HG03196 (cell line): ENCODE results near the gene FGF14.

Experiments
- ATAC-seq: cut with Tn5 transposase; IDR thresholded peaks from one replicate; pipeline ENCODE4 v1.9.1; 2021; ENCODE audit not compliant: unreplicated experiment

Gene FGF14

DNA sequence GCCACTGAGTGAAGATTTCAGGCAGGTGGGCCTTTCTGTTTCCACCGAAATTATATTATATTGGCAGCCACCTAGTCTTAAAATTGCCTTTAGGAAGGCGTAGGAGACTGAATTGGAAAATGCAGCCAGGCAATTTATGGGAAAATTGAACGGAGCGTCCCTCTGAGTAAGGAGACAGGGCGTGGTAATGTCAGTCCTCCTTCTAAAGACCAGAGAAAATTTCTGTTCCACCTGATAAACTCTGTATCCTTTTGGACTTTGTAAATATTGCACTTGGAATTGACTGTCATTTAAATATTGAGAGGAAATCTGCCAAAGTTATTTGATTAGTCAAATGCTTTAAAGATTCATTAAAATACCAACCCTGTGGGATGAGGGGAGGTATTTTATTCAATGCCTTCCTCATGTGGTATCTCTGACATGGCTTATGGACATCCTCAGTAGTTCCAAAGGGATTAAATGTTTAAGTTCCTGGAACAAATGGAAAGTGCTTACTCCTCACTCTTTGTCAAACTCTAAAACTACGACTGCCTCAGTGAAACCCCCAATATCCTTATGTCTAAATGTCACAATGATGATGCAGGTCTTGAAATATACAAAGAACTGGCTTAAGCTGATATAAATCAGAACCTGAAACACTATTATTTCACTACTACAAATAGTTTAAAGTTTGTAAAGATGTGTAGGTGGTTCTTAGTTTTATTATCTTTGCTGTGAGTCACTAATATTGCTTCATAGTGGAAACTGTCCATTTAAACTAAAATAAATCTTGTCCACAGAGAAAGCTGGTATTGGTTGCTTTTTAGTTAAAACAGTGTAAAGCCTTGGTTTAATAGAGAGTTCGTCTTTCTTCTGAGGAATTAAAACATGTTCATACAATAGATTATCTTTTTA, 203.2 kb downstream of the FGF14 start:
- ATAC-seq: no peak

DNA sequence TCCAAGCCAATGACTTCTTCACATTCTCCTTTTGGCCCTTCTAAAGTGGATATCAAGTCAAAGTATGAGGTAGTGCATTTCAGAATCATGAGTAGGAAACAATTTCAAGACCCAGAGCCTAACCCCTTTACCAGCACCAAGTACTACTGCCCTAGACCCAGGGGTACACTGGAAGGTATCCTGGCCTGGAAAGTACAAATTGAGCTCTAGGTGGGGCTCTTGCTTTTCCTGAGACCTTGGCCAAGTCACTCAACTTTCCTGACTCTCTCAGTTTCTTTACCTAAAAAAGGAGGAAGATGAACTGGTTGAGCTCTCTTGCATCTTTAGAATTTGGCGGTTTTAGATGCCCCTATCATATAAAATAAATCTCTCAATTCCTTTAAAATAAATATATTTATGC, 204.7 kb downstream of the FGF14 start:
- no peak for ATAC-seq

GRCh38 chr13:102195566-102196462, 206.0 kb downstream of the FGF14 start:
- no peak for ATAC-seq

- no peak for ATAC-seq
These were observed 209.0 kb downstream of the FGF14 start for GRCh38 chr13:102192858-102193257.

- no peak for ATAC-seq
These were observed 209.8 kb downstream of the FGF14 start for GRCh38 chr13:102191951-102192502.

DNA sequence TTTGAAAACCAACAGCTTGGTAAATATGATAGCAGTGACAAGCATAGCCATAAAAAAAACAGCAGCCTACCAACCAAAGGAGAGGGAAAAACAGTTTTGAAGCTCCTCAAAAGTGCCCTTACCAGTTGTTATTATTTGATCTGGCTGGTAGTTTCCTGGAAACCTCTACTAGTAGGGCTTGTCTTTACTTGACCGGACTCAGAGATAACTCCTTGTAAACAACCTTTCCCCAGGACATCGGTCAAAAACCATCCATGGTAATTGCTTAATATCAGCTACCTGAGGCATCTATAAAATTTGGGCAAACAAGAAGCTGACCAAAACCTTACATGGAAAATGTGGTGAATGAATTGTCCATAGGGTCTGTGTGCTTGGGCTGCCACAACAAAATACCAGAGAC, 210.9 kb downstream of the FGF14 start:
- no peak for ATAC-seq

- ATAC-seq: no peak
These were observed 214.5 kb downstream of the FGF14 start for GRCh38 chr13:102187313-102187712.

- no peak for ATAC-seq
These were observed 216.4 kb downstream of the FGF14 start for GRCh38 chr13:102185375-102185984.

DNA sequence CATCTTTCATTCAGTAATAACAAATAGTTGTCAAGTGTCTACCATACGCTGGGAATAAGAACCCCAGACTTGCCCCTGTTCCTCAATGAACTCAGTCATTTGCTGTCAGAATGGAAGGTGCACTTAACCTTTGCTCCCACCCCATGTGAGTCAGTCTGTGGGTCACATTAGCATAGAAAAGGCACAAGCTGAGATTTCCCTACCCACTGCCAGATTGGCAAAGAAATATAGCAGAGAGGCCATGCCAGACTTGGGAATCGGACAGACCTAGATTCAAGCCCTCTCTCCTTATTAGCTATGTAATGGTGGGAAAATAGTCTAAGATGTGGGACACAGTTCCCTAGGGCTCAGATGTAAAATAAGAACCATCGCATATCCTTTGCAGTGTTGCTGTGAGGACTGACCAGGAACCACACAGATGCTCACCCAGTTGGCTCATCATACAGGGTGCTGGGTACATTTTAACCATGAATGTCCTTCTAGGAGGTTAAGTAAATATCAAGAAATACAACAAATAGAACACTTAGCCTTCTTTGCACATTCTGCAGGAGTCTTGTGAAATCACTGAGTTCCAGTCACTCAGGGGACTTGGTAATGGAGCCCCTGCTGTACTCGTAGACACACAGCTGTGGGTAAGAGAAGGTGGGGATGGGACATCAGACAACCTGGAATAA, 218.2 kb downstream of the FGF14 start:
- no peak for ATAC-seq

DNA sequence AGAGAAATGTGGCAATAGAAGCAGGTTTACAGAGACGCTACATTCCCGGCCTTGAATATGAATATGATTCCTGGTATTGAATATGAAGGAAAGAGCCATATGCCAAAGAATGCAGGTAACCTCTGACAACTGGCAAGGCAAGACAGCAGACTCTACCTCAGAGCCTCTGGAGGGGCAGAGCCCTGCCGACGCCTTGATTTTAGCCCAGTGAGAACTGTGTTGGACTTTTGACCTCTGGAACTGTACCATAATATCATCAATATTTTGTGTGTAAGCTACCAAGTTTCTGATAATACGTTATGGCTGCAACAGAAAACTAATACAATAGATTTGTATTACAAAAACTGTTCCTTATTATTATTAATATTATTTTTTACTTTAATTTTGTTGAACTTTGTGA, 219.7 kb downstream of the FGF14 start:
- ATAC-seq: no peak

DNA sequence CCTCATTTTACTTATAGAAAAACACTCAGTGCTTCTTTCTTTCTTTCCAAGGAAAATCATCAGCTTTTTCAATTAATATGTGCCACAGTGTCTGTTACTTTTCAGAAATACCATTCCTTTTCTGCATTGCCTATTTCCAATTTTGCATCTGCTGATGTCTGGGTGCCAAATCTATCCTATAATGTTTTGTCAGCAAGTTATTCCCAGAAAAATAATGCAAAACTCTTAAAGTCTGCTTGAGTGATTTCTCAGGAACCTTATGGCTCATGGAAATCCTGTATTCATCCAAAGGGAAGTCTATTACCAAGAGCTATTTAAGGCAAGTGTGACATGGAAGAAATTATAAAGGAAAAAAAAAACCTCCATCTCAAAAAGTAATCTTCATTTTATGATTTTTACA, 224.4 kb downstream of the FGF14 start:
- no peak for ATAC-seq

- ATAC-seq: no peak
These were observed 225.0 kb downstream of the FGF14 start for GRCh38 chr13:102176846-102177245.

DNA sequence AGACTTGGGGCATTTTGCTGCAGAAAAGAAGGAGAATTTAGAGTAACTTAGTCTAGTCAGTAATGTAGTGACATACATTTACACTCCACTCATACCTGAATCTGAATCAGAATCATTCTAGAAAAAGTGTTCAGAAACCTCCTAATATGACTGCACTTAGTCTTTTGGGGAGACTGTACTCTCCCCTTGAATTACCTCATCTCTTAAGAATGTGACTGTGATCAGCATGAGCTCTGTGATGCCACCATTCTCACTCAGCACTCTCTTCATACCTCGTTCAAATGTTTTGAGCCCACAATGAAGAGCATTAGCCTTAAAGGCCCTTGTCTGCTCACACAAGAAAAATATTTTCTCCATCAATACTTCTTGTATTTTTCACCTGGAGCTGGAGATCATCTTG, 229.4 kb downstream of the FGF14 start:
- no peak for ATAC-seq

- no peak for ATAC-seq
These were observed 231.5 kb downstream of the FGF14 start for GRCh38 chr13:102170305-102170704.

- ATAC-seq: no peak
These were observed 232.3 kb downstream of the FGF14 start for GRCh38 chr13:102169471-102170015.

DNA sequence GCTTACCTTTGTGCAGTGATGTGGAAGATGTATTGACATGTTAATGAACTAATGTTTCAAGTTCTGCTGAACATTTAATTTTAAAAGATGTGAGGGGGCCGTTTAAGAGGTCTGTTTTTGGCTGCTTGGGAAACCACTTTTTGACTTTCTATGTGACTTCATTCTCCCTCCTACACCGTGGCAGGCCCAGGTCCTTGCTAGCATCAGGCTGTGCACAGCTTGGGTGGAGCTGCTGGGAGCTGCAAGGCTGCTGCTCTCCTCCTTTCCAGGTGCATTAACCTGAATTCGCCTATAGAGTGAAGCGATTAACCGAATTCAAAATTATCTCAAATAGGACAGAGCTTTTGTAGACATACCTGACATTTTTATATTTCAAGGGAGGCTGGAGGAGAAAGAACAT, 249.1 kb downstream of the FGF14 start:
- ATAC-seq: no peak

- ATAC-seq: no peak
These were observed 254.5 kb downstream of the FGF14 start for GRCh38 chr13:102147353-102147752.

DNA sequence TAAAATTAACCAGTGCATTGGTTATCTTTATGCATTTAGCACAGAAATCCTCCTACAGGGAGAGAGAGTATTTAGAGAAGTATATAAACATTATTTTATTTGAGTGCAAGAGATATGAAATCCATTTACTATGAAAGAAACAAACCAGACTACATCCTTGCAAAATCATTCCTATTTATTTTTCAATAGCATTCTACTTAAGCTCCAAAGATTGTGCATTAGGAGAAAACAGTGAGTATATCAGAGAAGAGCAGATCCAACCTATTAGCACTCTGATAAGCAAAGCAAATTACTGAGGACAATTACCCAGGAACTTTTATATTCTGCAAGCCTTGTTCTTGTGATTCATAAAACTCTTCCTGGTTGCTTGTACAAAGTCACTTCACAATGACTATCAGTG, 256.1 kb downstream of the FGF14 start:
- ATAC-seq: no peak

DNA sequence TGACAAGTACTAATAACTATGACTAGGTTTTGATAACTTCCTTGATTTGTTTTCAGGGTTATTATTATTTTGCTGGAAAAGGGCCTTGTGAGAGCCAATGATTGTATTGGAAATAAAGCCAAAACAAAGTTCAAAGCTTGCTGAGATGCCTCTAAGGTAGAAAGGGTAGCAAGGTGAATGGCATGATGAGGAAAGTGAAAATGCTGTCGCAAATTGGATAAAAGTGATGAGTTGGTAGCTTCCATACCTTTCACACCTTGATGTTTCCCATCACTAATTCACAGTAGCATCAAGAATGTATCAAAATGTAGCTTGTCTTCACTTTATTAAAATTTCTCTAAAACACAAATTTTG, 259.4 kb downstream of the FGF14 start:
- ATAC-seq: no peak

- no peak for ATAC-seq
These were observed 260.0 kb downstream of the FGF14 start for GRCh38 chr13:102141625-102142472.
